PC-3 (cell line): ENCODE data around the gene IL4. TPM values are rescaled to one million over a fixed set of nuclear protein-coding genes. Genes with fewer than 3 reads are reported as not detected.

Experiments used
- ATAC-seq: fragments of 200-7000 bp; cut with Tn5 transposase; 2 replicates; pipeline ENCODE4 v1.9.1; 2020; ENCODE audit warnings: mild to moderate bottlenecking, moderate library complexity
- BruUV-seq: library from RNA; stranded (reverse); fragments of 400-500 nt; replicated peaks from 2 replicates; lab custom pipeline; 2021; lab: Mats Ljungman, UMichigan
- CTCF ChIA-PET: fragments of 300-600 bp; sonication (Branson Sonifier 250); formaldehyde crosslinking; loops from one replicate; lab custom pipeline; 2022; ENCODE audit warnings: antibody characterized with exemption; lab: Charles Lee
- POLR2A ChIA-PET: fragments of 300-600 bp; sonication (Branson Sonifier 250); formaldehyde crosslinking; loops from one replicate; lab custom pipeline; 2022; ENCODE audit warnings: antibody characterized with exemption; ENCODE audit not compliant: unreplicated experiment; lab: Charles Lee
- DNase-seq: peaks from one replicate; pipeline ENCODE4 v3.0.0-alpha.2; 2015
- H2AFZ ChIP-seq: fragments of 300-600 bp; sonication (generic); 2 replicates; pipeline ENCODE4 v1.6.0; 2016; ENCODE audit warnings: antibody characterized with exemption, low read length
- H3F3A ChIP-seq: fragments of 300-600 bp; sonication (generic); one replicate; pipeline ENCODE4 v1.6.0; 2017; ENCODE audit warnings: antibody characterized with exemption, low read length, control low read depth, mild to moderate bottlenecking; ENCODE audit not compliant: unreplicated experiment
- H3K27ac ChIP-seq: fragments of 300-600 bp; sonication (generic); 2 replicates; pipeline ENCODE4 v1.5.1; 2016; ENCODE audit warnings: mild to moderate bottlenecking, low read length
- H3K27me3 ChIP-seq: fragments of 300-600 bp; sonication (generic); 2 replicates; pipeline ENCODE4 v1.6.1; 2016; ENCODE audit warnings: low read length, mixed read lengths
- H3K36me3 ChIP-seq: fragments of 300-600 bp; sonication (generic); 2 replicates; pipeline ENCODE4 v1.6.1; 2016; ENCODE audit warnings: low read depth, mixed run types, low read length, mixed read lengths
- H3K4me1 ChIP-seq: fragments of 300-600 bp; sonication (generic); 2 replicates; pipeline ENCODE4 v1.5.1; 2016; ENCODE audit warnings: low read length; ENCODE audit not compliant: insufficient read depth
- H3K4me2 ChIP-seq: fragments of 300-600 bp; sonication (generic); 2 replicates; pipeline ENCODE4 v1.6.0; 2016; ENCODE audit warnings: low read length
- H3K4me3 ChIP-seq: fragments of 300-600 bp; sonication (generic); 2 replicates; pipeline ENCODE4 v1.5.1; 2016; ENCODE audit warnings: mild to moderate bottlenecking, low read length, mixed read lengths
- H3K79me2 ChIP-seq: fragments of 300-600 bp; sonication (generic); 2 replicates; pipeline ENCODE4 v1.6.1; 2017; ENCODE audit warnings: low read length, mixed read lengths
- H3K9ac ChIP-seq: fragments of 300-600 bp; sonication (generic); 2 replicates; pipeline ENCODE4 v1.6.0; 2016; ENCODE audit warnings: mild to moderate bottlenecking, low read length
- H3K9me2 ChIP-seq: fragments of 300-600 bp; sonication (generic); replicated peaks from 2 replicates; pipeline ENCODE4 v1.6.1; 2016; ENCODE audit warnings: mixed run types, low read length, mixed read lengths
- H3K9me3 ChIP-seq: fragments of 300-600 bp; sonication (generic); 2 replicates; pipeline ENCODE4 v1.6.1; 2016; ENCODE audit warnings: low read length, mixed read lengths
- H4K20me1 ChIP-seq: fragments of 300-600 bp; sonication (generic); 2 replicates; pipeline ENCODE4 v1.6.1; 2016; ENCODE audit warnings: low read length, mixed read lengths
- CTCF ChIP-seq: fragments of 300-600 bp; sonication (generic); conservative IDR thresholded peaks from 2 replicates; pipeline ENCODE4 v1.5.1; 2017; ENCODE audit warnings: antibody characterized with exemption, low read depth, mild to moderate bottlenecking, low read length
- EZH2 ChIP-seq: fragments of 300-600 bp; sonication (generic); IDR thresholded peaks from one replicate; pipeline ENCODE4 v1.6.1; 2017; ENCODE audit warnings: antibody characterized with exemption, mild to moderate bottlenecking, low read length; ENCODE audit not compliant: unreplicated experiment
- EZH2phosphoT487 ChIP-seq: fragments of 300-600 bp; sonication (generic); IDR thresholded peaks from 2 replicates; pipeline ENCODE4 v1.6.1; 2018; ENCODE audit warnings: mild to moderate bottlenecking, antibody characterized with exemption, low read length, borderline replicate concordance
- intact Hi-C: fragments of 100-400 bp; cut with micrococcal nuclease; formaldehyde crosslinking; loops from 2 replicates; pipeline ENCODE4 v1.9.0; 2023
- total RNA-seq: library from RNA; depleted of rRNA; stranded (reverse); fragments of >200 nt; gene quantifications from 2 replicates; pipeline ENCODE4 v1.2.3, GENCODE V29; 2014

Gene IL4
- total RNA-seq, 1 experiment from 2014 or later, result not detected

DNA sequence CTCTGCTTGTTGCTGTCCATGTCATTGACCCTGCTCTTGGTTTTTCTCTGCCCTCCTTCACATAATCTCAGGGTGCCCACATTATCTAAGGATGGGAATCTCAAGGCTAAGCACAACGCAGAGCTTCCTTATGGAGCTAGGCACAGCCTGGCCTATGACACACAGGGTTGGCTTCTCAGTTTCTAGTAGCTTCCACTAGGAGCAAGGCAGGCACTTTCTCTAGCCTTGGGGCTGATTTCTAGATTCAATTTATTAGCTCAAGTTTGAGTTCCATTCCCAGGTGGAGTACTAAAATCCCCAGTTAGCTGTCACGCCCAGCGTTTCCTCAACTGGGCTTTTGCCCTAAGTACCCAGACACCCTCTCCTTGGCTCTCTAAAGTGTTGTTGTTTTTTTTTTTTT is 12.4 kb downstream of the IL4 start:
- POLR2A ChIA-PET, result interaction anchor here (0.6 kb wide), 1 partner anchor 104 kb away, joined by 3 read pairs; no protein-coding TSS in a partner anchor

GRCh38 chr5:132687995-132688394 is 14.2 kb downstream of the IL4 start:
- no TSS peak for BruUV-seq
- DNase-seq (no peak), ATAC-seq (no peak)
- no peaks in the 10 kb centered on the region for H3K36me3 ChIP-seq
- TF ChIP-seq EZH2, result no peak
- TF ChIP-seq CTCF, result no peak
- no peak for TF ChIP-seq EZH2phosphoT487
- ChIA-PET CTCF (no interaction called here), POLR2A (no interaction called here)
- H3K9me2 ChIP-seq, result no peaks in the 10 kb centered on the region
- no peaks in the 10 kb centered on the region for H3K27me3 ChIP-seq
- intact Hi-C loops, result no loop called here
- no peaks in the 10 kb centered on the region for H3K79me2 ChIP-seq
- no peaks in the 10 kb centered on the region for H4K20me1 ChIP-seq
- H3K4me2 ChIP-seq, result no peak overlapping the region
- no peaks in the 10 kb centered on the region for H3F3A ChIP-seq
- no peak overlapping the region for H2AFZ ChIP-seq
- H3K4me1 ChIP-seq, result no peaks in the 10 kb centered on the region
- no peaks in the 10 kb centered on the region for H3K9me3 ChIP-seq
- no peak overlapping the region for H3K9ac ChIP-seq
- H3K4me3 ChIP-seq, result no peak overlapping the region
- H3K27ac ChIP-seq, result no peak overlapping the region

More for the DNA sequence above, 12.4 kb downstream of the IL4 start:
- DNase-seq (no peak), ATAC-seq (no peak)
- Histone ChIP-seq H3K4me3 (no peak overlapping the region), H3K36me3 (no peaks in the 10 kb centered on the region), H3K4me2 (no peak overlapping the region), H3K27me3 (no peaks in the 10 kb centered on the region), H3K4me1 (no peaks in the 10 kb centered on the region), H3K9me3 (no peaks in the 10 kb centered on the region), H4K20me1 (no peaks in the 10 kb centered on the region), H3F3A (no peaks in the 10 kb centered on the region), H3K9me2 (no peaks in the 10 kb centered on the region), H3K9ac (no peak overlapping the region), H2AFZ (no peak overlapping the region), H3K27ac (no peak overlapping the region), H3K79me2 (no peaks in the 10 kb centered on the region)
- CTCF ChIA-PET, result interaction anchor here (0.7 to 0.9 kb wide), 2 partner anchors 12 to 159 kb away, joined by 4 to 10 read pairs; no protein-coding TSS in a partner anchor
- intact Hi-C loops, result no loop called here
- BruUV-seq, result no TSS peak
- no peak for TF ChIP-seq EZH2
- no peak for TF ChIP-seq CTCF
- no peak for TF ChIP-seq EZH2phosphoT487

DNA sequence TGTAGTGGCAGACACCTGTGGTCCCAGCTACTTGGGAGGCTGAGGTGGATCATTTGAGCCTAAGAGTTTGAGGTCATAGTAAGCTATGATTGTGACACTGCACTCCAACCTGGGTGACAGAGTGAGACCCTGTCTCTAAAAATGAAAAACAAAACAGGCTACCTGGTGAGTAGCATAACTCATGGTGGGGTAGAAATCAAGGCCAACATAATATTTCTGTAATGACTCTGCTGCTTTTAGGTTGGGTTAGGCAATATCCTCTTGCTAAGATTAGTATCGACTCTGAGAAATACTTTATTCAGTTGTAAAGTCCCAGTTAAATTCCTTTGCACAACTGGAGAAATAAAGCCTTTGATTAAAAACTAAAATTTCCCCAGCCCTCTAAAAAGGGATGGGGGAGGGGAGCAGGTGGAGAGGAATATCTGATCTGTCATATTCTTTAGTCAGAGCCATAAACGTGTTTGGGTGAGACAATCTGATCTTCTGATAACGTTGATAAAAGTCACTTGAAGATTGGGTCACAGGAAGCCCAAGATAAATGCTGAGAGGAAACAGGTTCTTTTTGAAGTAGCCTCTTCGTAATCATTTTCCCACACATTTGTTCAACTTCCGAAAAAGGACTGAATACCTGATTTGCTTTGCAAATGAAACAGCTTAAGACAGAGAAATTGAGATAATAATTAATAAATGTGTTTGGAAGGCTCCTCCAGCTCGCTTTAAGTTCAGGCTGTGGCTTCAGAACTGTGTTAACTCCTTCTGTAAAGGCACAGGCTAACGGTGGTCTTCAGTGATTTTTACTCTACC is 14.9 kb downstream of the IL4 start:
- Histone ChIP-seq H3K27me3 (no peaks in the 10 kb centered on the region), H3K9me2 (no peaks in the 10 kb centered on the region), H4K20me1 (no peaks in the 10 kb centered on the region), H3K4me1 (no peaks in the 10 kb centered on the region), H3K36me3 (no peaks in the 10 kb centered on the region), H2AFZ (no peak overlapping the region), H3K9ac (no peak overlapping the region), H3F3A (no peaks in the 10 kb centered on the region), H3K9me3 (no peaks in the 10 kb centered on the region), H3K27ac (no peak overlapping the region), H3K4me3 (no peak overlapping the region), H3K4me2 (no peak overlapping the region), H3K79me2 (no peaks in the 10 kb centered on the region)
- no peak for TF ChIP-seq EZH2phosphoT487
- TF ChIP-seq CTCF, result no peak
- no peak for TF ChIP-seq EZH2
- ChIA-PET CTCF (no interaction called here), POLR2A (no interaction called here)
- intact Hi-C loops, result no loop called here
- ATAC-seq (no peak), DNase-seq (no peak)
- BruUV-seq, result no TSS peak
